HEK293T (cell line): ENCODE data around the gene NABP2.

Experiments used
- BHLHE40 ChIP-seq: fragments of 450-650 bp; IDR thresholded peaks from 2 replicates; pipeline ENCODE4 v1.6.1; 2016; ENCODE audit warnings: mild to moderate bottlenecking, moderate library complexity, borderline replicate concordance
- ELF4 ChIP-seq: fragments of 450-650 bp; IDR thresholded peaks from 2 replicates; pipeline ENCODE4 v1.6.1; 2017; ENCODE audit warnings: antibody characterized with exemption
- L3MBTL2 ChIP-seq: fragments of 450-650 bp; conservative IDR thresholded peaks from 2 replicates; pipeline ENCODE4 v1.6.1; 2016; ENCODE audit warnings: mild to moderate bottlenecking
- TARDBP ChIP-seq: fragments of 450-650 bp; IDR thresholded peaks from 2 replicates; pipeline ENCODE4 v1.6.1; 2016

- TF ChIP-seq L3MBTL2 (no peak), BHLHE40 (no peak), ELF4 (no peak), TARDBP (no peak)
These were observed 19.9 kb upstream of the NABP2 start for GRCh38 chr12:56204275-56204674.
